HG03095 (cell line): ENCODE measurements around the gene HINT2.

Source experiments
- ATAC-seq: cut with Tn5 transposase; IDR thresholded peaks from one replicate; pipeline ENCODE4 v1.9.1; 2021; ENCODE audit warnings: moderate library complexity; ENCODE audit not compliant: unreplicated experiment

Gene HINT2

DNA sequence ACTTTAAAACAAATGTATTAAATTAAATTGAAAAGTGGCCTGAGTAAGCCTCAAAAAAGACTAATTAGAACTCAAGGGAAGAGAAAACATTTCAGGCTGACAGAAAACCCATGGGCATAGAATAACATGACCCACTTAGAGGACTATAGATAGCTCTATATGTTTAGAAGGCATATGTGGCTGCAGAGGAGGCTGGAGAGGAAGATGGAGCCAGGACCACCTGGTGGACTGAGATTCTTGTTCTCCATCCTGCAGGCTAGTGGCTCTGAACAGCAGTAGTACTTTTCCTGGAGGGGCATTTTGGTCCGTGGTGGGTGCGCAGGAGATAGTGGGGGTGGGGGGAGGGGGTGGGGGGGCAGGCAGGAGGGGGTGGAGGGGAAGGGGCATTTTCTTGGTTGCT, 33.8 kb downstream of the HINT2 start:
- no peak for ATAC-seq

GRCh38 chr9:35778496-35778895, 36.3 kb downstream of the HINT2 start:
- ATAC-seq, result no peak

DNA sequence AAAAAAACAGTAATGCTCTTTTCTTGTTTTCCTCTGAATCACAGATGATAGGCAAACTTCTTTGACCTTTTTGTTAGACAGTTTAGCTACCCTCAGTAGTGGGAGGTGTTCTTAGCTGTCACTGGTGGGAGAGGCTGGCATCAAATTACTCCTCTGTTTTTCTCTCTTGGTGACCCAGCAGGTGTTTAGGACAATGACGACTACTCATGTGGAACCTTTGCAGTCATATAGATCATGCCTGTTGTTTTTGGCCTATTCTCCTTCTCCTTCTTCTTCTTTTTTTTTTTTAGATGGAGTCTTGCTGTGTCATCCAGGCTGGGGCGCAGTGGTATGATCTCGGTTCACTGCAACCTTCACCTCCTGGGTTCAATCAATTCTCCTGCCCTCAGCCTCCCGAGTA, 38.8 kb downstream of the HINT2 start:
- ATAC-seq, result no peak

- ATAC-seq, result no peak
Measured at GRCh38 chr9:35774907-35775635, 39.8 kb downstream of the HINT2 start.

- ATAC-seq, result no peak
Measured at GRCh38 chr9:35771943-35772342, 42.9 kb downstream of the HINT2 start.

DNA sequence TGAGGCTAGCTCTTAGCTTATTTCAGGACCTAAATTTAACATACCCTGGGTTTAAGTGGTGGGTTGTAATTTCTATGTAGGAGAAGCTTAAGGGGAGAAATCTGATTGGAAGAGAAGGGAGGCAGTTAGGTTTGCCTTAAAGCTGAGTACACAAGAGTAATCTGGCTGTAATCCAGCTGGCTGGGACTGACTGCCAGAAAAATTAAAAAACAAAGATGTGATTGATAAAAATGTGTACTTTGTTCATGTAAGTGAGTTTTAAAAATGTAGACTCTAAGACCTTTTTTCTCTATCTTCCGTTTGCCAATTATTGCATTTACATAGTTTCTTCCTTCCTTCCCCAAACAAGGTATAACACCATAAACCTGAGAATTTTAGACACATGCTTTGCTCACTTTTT, 43.3 kb downstream of the HINT2 start:
- no peak for ATAC-seq

DNA sequence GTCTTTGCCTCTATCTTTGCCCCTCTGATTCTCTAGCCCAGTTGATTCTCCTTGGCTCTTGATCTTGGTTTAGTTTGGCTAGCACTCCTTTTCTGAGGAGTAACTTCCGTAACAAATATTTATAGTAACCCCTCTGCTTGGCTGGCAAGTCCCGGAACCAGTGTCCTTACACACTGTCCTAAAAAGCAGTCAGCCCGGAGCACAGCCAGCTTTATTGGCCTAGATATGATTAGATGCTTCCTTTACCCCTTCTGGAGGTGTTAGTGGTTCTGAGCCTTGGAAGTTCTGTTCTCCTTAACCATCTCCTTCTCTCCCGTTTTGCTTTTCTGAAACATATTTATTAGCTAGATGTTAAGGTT, 43.8 kb downstream of the HINT2 start:
- no peak for ATAC-seq

DNA sequence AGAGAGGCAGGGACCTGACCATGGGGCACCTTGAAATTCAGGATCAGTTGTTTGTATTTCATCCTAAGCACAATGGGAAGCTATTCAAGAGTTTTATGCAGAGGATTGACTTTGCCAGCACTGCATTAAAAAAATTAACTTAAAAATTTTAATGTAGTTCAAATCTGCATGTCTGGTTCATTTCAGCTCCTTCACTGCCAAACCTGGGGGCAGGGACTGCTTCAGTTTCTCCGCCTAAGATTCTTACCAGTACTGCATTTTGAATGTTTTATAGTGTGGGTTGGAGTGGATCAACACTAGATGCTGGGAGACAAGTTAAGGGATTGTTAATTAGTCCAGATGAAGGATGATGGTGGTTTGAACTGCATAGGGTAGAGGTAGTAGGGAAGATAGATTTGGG, 45.1 kb downstream of the HINT2 start:
- ATAC-seq, result no peak

DNA sequence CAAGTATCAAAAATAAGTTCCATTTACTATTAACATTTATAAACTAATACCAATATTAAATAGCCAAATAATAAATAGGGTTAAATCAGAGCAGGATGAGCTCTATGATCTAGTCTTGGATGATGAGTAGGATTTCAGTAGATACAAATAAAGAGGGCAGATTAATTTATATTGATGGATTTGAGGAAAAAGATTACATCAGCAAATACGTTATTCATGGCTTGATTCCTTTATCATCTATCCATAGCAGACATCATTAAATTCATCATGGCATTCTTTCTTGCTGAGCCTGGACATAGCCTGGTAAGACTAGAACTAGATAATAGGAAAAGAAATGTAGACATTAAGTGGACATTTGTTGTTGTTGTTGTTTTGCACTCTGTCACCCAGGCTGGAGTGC, 47.4 kb downstream of the HINT2 start:
- ATAC-seq, result no peak

GRCh38 chr9:35766997-35767396, 47.8 kb downstream of the HINT2 start:
- no peak for ATAC-seq

GRCh38 chr9:35763803-35764202, 51.0 kb downstream of the HINT2 start:
- no peak for ATAC-seq

GRCh38 chr9:35763181-35763580, 51.7 kb downstream of the HINT2 start:
- no peak for ATAC-seq
